CD4-positive, alpha-beta T cell treated with Interleukin-21 for 1 hour (primary cell): ENCODE results near the gene RPL3.
"Not testable (repeated sequence)": the region's sequence is repeated elsewhere in the genome, so short reads cannot be mapped to it uniquely, and the experiment has no call there.

Source experiments
- DNase-seq: peaks from one replicate; pipeline ENCODE4 v3.0.0-alpha.2; 2020

The RPL3 gene

DNA sequence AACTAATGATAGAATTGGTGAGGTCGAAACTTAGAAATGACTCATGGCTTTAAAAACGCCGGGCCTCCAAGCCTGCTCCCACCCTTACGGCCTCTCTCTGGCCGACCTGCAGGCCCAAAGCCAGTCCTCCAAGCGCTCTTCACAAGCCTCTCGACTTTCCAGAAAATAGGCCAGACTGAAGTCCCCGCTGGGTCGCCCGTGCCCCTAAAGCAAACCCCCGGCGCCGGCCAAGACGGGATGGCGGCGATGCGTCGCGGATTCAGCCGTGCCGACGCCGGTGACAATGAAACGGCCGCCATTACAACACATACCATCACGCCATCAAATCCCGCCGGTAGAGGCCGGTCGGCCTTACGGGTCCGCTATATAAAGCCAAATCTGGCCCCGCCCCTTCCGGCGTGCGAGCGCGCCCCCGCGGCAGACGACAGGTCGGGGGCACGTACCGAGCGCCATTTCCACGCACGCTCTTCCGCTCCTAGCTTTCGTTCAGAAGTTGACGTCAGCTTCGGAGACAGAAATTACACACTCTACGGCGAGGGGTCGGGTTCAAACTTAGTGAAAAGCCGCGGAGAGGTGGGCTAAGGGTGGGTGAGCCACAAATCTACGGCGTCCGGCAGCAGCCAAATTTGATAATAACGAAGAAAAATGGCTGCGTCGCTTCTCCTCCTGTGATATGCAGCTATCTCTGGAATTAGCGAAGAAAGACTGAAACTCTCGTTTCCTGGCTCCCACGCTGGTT is at the start of gene RPL3:
TSS of gene RPL3 (minus strand) at position 340 of the 739 bp plus-strand sequence. CDS start at position 314, 26 bp downstream.
- DNase-seq = peak; percentile 98

DNA sequence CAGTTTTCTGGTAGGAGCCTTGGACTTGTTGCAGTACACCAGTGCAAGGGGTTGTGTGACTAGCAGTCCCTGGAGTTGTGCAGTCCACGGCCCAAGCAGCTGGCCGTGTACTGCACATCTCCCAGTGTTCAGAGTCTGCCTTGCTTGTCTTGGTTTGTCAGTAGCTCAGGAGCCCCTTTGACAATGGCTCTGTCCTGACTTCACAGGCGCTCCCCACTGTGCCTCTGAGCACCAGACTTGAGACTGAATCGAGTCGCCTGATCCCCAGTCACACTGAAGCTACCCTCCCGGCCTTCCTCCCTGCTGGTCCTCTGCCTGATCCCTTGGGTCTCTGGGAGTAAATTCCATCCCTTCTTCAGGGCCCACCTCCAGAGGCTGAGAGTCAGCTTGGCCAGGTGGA is 49.8 kb upstream of the RPL3 start:
- no peak for DNase-seq

DNA sequence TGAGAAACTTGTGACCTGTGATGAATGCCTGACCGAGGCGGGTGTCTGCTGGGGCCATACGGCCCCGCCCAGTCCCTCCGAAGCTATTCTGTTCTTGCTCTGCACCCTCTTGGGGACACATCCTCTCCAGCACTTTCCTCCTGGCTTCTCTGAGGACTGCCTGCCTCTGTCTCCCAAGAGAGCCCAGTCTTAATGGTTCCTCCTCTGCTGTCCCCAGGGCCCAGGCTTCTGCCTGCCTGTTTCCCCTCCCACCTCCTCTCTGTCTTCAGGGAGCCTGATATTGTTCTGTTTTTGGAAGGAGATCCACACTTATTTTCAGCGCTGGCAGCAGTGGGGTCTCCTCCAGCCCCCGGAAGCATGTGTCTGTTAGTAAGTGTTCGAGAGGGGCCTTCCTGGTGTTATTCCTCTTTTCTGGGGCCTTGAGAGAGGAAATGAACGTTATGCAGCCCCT is 49.1 kb upstream of the RPL3 start:
- DNase-seq = no peak

DNA sequence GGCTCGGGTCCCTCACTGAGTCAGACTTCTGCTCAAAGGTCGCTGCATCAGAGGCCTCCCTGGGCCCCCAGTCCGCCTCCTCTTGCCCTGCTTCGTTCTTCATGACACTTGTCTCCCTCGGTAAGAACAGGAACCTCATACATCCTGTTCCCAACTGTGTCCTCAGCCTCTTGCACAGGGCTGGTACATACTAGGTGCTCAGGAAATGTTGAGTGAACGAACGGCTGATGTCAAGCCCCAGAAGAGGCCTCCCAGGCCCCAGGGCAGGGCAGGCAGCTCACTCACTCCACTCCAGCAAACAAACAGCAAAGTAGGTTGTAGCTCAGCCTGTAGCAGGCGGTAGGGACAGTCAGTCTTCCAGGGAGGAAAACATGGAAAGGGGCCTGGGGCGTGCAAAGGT is 47.6 kb upstream of the RPL3 start:
- no peak for DNase-seq

DNA sequence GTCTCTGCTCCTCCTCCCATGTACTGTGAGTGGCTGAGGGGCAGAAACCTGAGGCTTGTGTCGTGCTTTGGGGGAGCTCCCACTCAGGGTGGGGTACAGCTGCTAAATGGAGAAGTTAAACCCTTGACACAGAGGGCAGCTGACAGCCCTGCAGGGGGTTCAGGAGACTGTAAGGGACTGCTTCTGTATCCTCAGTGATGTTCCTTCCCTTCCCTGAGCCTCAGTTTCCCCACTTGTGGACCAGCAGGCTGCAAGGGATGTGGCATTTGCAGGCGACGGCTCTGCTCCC is 46.0 kb upstream of the RPL3 start:
- DNase-seq = no peak

DNA sequence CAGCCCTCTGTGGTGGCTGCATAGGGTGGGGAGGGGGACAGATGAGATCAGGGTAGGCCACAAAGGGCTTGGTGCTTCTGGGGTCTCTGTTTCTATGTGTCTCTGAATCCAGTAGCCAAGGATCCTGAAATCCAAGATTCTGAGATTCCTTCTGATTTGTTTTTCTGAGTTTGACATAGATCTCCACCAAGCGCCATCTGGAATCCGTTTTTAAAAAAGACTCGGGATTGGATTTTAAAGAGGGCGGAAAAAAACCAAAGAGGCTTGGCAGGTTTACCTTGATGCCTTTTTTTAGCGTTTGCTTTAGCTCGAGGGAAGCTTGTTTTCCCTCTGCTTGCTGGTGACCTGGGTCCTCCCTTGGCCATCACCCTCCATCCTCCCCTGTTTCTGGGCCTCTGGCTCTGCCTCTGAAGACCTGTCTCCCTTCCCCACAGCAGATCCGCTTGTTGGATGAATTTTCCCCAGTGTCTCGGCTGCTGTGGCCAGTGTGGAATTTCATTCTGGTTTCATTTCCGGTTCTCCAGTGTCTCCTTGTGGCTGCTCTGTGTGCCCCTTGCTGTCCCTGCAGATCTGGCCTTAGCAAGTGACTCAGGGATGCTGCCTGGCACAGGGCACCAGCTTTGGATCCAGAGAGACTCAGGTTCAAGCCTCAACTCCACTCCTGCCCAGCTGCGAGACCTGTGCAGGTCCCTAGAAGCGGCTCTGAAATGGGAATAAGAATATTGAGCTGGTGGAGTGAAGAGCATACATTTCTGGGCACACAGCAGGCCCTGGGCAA is 45.5 kb upstream of the RPL3 start:
- DNase-seq = no peak

DNA sequence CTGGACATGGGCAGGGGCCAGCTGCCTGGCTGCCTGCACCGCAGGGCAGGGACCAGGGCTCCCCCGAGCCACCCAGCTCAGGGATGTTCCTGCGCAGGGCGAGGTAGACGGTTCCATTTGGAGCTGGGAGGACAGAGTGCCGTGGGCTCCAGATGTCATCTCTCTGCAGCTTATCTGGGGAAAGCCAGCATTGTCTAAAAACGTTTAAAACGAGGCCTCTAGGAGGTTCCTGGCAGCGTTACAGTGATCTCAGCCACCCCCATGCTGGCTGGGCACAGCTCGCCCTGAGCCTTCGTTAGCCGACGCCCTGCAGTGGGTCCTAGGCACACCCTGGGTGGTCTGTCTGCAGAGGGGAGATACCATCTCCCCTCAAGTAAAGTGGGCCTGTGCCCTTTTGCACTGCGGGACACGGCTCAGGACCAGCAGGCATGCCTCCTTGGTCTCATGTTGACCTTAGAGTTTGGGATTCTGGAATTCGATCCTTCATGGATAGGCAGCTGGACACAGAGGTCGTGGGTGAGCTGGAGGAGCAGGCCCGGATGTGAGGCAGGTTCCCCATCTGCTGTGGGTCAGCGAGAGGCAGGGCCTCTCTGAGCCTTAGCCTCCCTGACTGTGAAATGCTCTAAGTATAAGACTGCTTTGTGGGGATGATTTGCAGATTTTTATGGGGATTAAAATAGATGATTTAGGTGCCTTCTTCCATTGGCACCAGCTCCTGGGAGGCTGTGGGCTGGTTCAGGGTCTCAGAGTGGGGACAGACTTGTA is 44.5 kb upstream of the RPL3 start:
- DNase-seq = no peak

DNA sequence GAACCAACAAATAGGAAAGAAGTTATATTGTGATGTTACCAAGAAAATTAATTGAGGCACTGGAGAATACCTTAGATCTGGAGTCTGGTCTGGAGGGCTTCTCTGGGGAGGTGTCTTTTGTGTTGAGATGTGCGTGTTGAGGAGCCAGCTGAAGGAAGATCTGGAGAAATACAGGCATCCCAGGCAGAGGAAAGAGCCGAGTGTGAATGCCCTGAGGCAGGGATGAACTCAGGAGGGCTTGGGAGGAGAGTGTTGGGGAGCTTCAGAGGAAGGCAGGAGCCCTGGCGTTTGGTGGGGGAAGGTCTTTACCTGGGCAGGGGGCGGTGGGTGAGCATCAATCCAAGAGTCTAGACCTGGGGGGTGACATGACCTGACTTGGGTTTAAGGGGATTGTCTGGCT is 43.5 kb upstream of the RPL3 start:
- no peak for DNase-seq

DNA sequence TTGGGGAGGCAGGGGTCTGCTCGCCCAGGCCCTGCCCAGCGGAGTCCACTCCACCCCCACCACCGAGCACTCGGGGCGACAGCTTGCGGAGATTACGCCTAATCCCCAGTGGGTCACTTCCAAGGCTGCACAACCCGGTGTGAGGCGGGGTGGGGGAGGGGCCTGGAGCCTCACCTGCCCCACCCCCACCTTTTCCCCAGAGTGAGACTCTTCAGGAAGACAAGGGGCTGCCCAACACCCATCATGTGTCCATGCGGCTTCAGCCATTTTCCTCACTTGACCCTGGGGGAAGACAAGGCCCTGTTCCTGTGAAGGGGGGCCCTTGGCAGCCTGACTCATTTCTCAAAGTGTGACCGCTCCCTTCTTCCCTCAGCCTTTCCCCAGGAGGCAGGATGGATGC is 42.8 kb upstream of the RPL3 start:
- no peak for DNase-seq

DNA sequence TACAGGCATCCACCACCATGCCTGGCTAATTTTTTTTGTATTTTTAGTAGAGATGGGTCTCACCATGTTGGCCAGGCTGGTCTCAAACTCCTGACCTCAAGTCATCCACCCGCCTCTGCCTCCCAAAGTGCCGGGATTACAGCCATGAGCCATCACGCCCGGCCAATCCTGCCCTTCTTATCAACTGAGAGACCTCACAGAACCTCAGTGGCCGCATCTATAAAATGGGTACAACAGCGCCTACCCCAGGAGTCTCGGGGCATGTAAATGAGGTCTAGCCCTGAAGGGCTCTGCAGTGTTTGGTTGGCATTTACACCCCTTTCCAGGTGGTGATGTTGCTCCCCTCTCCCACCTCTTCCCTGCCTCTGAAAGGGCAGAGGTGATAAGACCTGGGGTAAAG is 42.1 kb upstream of the RPL3 start:
- DNase-seq = no peak

DNA sequence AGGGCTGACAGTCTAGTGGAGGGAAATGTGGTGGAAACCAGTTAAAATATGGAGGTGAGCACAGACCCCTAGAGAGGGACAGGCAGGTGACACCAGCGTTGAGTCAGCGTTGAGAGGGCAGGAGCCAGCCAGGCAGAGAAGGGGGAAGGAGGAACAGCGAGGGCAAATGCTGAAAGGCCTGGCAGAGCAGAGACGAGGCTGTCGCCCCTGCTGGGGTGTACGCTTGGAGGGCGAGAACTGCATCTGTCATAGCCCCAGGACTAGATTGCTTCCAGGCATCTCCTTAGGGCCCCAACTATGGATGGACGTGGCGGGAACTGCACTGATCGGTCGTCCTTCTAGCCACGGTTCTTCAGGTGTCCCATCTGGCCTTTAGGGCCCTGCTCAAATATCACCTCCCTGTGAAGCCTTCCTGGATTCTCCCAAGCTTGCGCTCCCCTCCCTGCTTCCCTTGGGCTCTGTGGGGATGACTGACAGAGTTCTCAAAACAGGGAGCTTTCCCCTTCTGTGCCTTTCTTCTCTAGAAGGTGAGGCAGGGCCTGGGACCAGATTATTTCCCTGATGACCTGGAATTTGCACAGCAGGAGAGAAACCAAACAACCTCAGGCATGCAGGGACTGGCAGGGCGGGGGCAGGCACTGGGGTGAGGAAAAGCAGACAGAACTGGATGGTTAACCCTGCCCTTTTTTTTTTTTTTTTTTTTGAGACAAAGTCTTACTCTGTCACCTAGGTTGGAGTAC is 41.4 kb upstream of the RPL3 start:
- no peak for DNase-seq

DNA sequence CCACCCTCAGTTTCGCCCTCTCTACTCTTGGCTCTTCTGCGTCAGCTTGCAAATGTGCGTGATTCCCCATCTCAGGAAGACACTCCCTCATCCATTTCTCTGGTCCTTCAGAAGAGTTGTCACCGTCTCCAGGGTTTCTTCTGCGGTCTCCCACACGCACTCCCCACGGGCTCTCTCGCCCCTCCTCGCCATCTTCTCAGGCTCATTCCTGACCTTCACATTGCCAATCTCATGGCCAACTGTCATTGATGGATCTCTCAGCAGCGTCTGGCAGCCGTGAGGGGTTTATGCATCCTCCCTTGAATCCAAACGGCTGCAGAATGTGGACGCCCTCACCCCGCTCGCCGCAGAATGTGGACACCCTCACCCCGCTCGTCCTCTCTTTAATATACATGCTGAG is 40.8 kb upstream of the RPL3 start:
- DNase-seq = no peak

DNA sequence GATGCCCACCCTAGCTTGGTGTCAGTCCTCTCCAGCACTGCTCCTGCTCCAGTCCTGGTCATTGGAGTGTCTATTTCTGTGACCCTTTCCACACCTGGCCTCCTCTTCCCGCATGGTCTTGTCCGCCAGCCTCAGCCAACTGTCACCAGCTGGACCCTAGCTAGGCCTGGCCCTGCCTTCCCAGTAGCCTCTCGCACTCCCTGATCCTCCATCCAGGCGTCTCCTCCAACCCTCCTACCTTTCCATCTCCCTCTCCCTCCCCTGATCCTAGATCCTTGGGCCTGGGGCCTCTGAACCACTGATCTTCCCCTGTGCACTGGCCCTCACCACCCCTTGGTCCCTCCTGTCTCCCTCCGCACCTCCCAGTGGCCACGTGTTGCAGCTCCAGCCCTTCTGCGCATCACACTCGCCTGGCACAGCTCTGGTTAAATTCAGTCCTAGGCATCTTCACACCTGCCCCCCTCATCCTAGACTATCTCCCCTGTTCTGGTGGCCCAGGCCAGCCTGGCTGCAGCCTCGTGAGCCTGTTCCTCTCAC is 40.3 kb upstream of the RPL3 start:
- DNase-seq = no peak

DNA sequence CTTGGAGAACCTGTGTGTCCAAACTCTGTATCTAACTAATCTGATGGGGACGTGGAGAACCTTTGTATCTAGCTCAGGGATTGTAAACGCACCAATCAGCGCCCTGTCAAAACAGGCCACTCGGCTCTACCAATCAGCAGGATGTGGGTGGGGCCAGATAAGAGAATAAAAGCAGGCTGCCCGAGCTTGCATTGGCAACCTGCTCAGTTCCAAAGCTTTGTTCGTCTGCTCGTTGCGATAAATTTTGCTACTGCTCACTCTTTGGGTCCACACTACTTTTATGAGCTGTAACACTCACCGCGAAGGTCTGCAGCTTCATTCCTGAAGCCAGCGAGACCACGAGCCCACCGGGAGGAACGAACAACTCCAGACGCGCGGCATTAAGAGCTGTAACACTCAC is 38.8 kb upstream of the RPL3 start:
- not testable (repeated sequence) for DNase-seq

DNA sequence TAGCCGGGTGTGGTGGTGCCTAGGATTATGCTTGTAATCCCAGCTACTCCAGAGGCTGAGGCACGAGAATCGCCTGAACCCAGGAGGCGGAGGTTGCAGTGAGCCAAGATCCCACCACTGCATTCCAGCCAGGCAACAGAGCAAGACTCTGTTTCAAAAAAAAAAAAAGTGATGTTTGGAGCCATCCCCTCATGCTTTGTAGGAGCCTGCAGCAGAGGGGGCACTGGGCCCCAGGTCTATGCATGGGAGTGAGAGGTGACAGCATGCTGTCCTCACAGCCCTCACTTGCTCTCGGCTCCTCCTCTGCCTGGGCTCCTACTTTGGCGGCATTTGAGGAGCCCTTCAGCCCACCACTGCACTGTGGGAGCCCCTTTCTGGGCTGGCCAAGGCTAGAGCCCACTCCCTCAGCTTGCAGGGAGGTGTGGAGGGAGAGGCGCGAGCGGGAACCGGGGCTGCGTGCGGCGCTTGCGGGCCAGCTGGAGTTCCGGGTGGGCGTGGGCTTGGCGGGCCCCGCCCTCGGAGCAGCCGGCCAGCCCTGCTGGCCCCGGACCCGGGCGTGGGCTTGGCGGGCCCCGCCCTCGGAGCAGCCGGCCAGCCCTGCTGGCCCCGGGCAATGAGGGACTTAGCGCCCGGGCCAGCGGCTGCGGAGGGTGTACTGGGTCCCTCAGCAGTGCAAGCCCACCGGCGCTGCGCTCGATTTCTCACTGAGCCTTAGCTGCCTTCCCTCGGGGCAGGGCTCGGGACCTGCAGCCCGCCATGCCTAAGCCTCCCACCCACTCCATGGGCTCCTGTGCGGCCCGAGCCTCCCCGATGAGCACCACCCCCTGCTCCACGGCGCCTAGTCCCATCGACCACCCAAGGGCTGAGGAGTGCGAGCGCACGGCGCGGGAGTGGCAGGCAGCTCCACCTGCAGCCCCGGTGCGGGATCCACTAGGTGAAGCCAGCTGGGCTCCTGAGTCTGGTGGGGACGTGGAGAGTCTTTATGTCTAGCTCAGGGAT is 38.0 kb upstream of the RPL3 start:
- DNase-seq = not testable (repeated sequence)

DNA sequence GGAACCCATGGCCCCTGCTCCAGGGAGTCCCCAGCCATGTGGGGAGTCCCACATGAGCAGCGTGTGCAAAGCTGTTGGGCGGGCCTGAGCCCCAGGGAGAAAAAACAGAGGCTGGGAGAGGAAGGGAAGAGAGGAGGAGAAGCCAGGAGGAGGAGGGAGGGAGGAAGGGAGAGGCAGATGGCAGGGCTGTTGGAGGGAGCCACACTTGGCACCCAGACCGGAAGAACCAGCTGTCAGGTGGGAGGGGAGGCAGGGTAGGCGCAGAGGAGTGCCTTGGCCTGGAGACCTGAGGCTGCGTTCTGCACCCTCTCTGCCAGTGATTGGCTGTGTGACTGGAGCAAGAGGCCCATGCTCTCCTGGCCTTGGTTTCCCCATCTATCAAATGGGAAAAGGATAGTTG is 37.0 kb upstream of the RPL3 start:
- no peak for DNase-seq

DNA sequence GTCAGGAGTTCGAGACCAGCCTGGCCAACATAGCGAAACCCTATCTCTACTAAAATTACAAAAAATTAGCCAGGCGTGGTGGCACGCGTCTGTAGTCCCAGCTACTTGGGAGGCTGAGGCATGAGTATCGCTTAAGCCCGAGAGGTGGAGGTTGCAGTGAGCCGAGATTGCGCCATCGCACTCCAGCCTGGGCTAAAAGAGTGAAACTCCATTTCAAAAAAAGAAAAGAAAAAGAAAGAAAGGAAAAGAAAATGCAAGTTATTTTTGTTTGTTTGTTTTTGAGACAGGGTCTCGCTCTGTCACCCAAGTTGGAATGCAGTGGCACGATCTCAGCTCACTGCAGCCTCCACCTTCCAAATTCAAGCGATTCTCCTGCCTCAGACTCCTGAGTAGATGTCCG is 36.4 kb upstream of the RPL3 start:
- not testable (repeated sequence) for DNase-seq

DNA sequence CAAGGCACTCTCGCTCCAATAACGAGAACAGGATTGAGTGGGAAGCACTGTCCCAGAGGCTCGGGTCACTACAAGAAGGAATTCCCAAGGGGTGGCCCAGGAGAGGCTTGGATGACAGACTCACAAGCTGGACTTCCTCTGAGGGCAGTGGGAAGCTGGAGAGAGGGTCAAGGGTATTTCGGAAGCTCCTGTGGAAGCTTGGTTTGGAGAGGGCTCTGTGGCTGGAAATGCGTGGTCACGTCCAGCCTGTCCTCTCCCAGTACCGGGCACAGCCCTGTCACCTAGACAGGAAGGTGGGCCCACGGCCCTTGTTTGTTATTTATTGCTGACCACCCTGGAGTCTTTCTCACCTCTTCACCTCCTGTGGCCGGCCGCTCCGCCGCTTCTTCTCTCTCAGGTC is 35.7 kb upstream of the RPL3 start:
- no peak for DNase-seq

DNA sequence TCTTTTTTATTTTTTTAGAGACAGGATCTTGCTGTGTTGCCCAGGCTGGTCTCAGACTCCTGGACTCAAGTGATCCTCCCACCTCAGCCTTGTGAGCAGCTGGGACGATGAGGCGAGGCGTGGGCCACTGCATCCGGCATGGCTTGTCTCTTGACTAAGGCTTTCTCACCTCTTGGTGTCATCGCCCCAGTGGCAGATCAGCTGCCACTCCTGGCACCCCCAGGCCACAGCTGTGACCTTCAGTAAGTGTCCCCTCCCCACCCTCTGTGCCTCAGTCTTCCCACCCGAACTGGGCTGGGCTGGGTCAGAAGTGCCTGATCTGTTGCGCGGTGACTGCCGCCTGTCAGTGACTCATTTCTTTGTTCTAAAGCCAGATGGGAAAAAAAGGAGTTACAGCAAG is 33.9 kb upstream of the RPL3 start:
- peak; percentile 17 for DNase-seq

DNA sequence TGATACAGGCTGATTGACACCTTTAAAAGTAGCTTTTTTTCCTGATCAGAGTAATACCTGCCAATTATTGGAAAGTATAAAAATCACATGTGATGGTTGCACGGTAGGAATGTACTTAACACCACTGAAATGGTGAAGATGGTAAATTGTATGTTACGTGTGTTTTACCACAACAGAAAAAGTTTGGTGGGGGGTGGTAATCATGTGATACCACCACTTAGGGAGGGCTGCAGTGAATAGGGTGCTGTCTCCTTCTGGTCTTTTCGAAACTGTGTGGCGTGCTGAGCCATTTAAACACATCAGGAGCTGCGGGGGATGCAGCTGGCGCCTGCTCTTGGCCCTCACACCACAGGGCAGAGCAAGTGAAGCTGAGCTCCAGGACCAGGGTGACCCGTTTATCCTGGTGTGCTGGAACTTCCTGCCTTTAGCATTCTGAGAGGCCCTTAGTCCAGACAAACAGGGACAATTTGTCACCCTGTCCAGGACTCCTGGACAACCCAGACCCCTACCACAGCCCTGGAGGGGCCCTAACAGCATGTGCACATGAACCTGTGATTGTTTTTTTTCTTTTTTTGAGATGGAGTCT is 33.0 kb upstream of the RPL3 start:
- no peak for DNase-seq

DNA sequence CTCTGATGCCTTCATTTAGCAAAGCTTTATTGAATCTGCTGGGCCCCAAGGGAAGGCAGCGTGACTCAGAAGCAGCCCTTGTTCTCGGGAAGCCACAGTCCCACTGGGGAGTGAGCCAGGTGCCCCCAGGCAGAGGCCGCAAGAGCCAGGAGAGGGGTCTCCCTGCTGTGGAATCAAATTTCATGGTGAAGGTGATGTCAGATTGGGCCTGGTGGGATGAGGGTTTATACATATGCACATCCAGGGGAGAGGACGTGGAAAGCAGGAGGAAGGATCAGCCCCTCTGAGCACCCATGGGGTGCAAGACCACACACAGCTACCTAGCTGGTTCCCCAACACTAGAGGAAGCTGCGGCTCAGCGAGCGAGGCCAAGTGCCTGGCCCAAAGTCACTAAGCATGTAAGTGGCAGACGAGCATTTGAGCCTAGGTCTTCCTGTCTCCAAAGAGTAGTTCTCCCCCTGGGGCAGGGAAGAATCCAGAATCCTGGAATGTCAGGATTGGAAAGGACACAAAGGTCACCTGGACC is 32.3 kb upstream of the RPL3 start:
- DNase-seq = no peak
